ENCODE measurements around the gene RER1. TPM values are rescaled to one million over a fixed set of nuclear protein-coding genes. Genes with fewer than 3 reads are reported as not detected.

Gene RER1
- total RNA-seq, 1 experiment from 2014 or later, result 43.3 TPM

GRCh38 chr1:2415337-2415736 is 23.7 kb downstream of the RER1 start:
- in situ Hi-C loops (cut with HindIII; ENCODE audit: low sequenced_read_pairs), result loop anchor here (25.0 kb wide), 1 partner anchor 97 kb away; no protein-coding TSS in a partner anchor
- no peak for DNase-seq (ENCODE audit: low spot score)

- in situ Hi-C loops (cut with HindIII; ENCODE audit: low sequenced_read_pairs), result loop anchor here (25.0 kb wide), 1 partner anchor 96 kb away; no protein-coding TSS in a partner anchor
- no peak for DNase-seq (ENCODE audit: low spot score)
These were observed 24.2 kb downstream of the RER1 start for GRCh38 chr1:2415801-2416208.

GRCh38 chr1:2416403-2416802 is 24.8 kb downstream of the RER1 start:
- in situ Hi-C loops (cut with HindIII; ENCODE audit: low sequenced_read_pairs), result loop anchor here (25.0 kb wide), 1 partner anchor 96 kb away; no protein-coding TSS in a partner anchor
- DNase-seq (ENCODE audit: low spot score), result no peak

- DNase-seq (ENCODE audit: low spot score), result no peak
- in situ Hi-C loops (cut with HindIII; ENCODE audit: low sequenced_read_pairs), result loop anchor here (25.0 kb wide), 1 partner anchor 95 kb away; no protein-coding TSS in a partner anchor
These were observed 25.6 kb downstream of the RER1 start for GRCh38 chr1:2417083-2417832.

- in situ Hi-C loops (cut with HindIII; ENCODE audit: low sequenced_read_pairs), result loop anchor here (25.0 kb wide), 1 partner anchor 94 kb away; no protein-coding TSS in a partner anchor
These were observed 26.2 kb downstream of the RER1 start for GRCh38 chr1:2417833-2418225.

DNA sequence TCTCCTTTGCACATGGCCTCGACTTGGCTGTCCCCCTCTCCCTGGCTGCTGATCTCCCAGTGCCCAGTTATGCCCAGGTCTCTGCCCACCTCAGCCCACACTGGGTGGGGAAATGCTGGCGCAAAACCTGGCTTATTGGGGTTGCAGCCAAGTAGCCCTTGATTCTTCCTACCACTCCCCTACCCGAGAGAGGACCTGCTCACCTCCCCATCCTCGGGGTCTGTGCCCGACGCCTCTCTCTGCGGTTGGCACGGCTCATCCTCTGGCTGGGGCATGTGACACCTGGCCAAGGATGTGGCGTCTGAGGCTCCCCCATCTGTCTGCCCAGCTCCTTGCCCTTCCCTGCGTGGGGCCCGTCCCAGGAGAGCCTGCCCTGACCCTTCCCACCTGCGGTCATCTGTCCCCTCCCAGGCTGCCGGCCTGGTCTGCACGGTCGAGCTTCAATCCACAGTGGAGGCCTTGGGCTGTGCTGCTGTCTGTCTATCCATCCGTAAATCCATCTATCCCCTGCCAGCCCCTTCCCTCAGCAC is 27.2 kb downstream of the RER1 start:
- in situ Hi-C loops (cut with HindIII; ENCODE audit: low sequenced_read_pairs), result loop anchor here (25.0 kb wide), 1 partner anchor 93 kb away; no protein-coding TSS in a partner anchor
- no peak for DNase-seq (ENCODE audit: low spot score)

More at GRCh38 chr1:2417833-2418225, 26.2 kb downstream of the RER1 start:
- DNase-seq (ENCODE audit: low spot score), result no peak

- DNase-seq (ENCODE audit: low spot score), result no peak
- in situ Hi-C loops (cut with HindIII; ENCODE audit: low sequenced_read_pairs), result loop anchor here (25.0 kb wide), 1 partner anchor 93 kb away; no protein-coding TSS in a partner anchor
These were observed 27.8 kb downstream of the RER1 start for GRCh38 chr1:2419416-2419815.

GRCh38 chr1:2422523-2422922 is 30.9 kb downstream of the RER1 start:
- DNase-seq (ENCODE audit: low spot score), result no peak
- in situ Hi-C loops (cut with HindIII; ENCODE audit: low sequenced_read_pairs), result loop anchor here (25.0 kb wide), 1 partner anchor 90 kb away; no protein-coding TSS in a partner anchor

- no peak for DNase-seq (ENCODE audit: low spot score)
- in situ Hi-C loops (cut with HindIII; ENCODE audit: low sequenced_read_pairs), result no loop called here
These were observed 34.3 kb downstream of the RER1 start for GRCh38 chr1:2425892-2426291.

GRCh38 chr1:2426540-2426939 is 34.9 kb downstream of the RER1 start:
- in situ Hi-C loops (cut with HindIII; ENCODE audit: low sequenced_read_pairs), result no loop called here
- no peak for DNase-seq (ENCODE audit: low spot score)

DNA sequence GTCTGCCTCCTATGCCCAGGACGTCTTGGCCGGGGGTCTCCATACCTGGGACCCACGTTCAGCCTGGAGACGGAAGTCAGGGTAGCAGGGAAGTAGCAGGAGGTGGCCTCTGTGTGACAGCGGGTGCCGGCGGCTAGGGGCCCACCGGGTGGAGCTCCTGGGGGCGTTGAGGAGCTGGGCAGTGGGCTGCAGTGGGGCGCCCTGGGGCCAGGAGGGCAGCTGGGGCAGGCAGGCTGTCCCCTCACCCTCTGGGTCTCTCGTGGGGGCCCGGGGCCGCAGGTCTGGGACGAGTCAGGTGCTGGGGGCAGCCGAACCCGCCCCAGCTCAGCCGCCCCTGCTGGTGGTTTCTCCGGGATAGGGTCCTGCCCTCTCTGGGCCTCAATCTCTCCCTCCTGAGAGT is 35.4 kb downstream of the RER1 start:
- DNase-seq (ENCODE audit: low spot score), result no peak
- in situ Hi-C loops (cut with HindIII; ENCODE audit: low sequenced_read_pairs), result no loop called here

GRCh38 chr1:2427976-2428375 is 36.3 kb downstream of the RER1 start:
- in situ Hi-C loops (cut with HindIII; ENCODE audit: low sequenced_read_pairs), result no loop called here
- no peak for DNase-seq (ENCODE audit: low spot score)

DNA sequence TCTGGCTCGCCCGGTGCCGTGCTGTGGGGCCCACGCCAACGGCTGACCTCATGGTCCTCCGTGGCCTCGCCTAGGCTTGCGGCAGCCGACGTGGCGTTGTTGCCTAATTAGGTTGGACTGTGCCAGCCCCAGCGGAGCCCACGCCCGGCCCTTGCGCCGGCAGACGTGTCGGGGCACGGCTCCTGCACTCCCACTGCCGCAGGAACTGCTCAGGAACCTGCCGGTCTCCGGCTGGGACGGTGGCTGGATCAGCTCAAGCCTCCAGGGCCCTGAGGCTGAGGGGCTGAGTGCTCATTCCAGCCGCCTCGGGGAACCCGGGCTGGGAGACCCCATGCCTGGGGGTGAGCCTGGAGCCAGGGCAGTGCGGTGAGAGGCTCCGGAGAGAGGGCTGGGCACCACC is 36.8 kb downstream of the RER1 start:
- in situ Hi-C loops (cut with HindIII; ENCODE audit: low sequenced_read_pairs), result no loop called here
- no peak for DNase-seq (ENCODE audit: low spot score)

DNA sequence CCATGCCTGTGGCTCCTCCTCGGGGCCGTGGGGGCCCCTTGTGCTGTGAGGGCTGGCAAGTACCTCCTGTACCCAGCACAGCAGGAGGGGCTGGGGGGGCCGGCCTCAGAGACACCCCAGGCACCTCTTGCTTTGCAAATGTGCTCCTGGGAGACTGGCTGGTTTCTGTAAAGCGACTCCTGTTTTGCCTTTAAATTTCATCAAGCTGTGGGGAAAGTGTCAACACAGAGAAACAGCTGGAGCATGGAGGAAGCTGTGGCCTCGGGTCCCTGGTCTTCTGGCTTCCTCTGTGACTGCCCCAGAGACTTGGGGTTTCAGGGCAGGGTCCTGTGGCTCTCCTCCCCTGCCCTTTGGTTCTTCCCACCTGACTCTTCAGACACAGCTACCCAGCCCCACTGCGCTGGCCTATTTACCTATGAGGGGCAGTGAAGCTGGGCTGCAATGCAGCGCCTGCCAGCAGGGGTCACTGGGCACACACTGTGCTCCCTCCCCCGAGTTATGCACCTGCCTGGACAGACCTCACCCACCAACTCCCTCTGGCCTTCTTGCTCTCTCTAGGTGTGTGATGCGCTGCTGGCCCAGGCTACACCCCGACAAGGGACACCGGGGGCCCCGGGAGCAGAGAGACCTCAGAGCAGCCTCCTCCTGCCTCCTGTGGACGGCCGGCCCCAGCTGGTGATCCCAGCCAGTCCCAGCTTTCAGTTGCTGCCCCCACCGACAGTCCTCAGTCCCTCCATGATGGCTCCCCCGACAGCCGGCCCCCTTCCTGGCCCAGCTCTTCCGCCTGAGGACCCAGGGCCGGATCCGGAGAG is 38.3 kb downstream of the RER1 start:
- DNase-seq (ENCODE audit: low spot score), result no peak
- in situ Hi-C loops (cut with HindIII; ENCODE audit: low sequenced_read_pairs), result no loop called here

- in situ Hi-C loops (cut with HindIII; ENCODE audit: low sequenced_read_pairs), result no loop called here
- no peak for DNase-seq (ENCODE audit: low spot score)
These were observed 38.9 kb downstream of the RER1 start for GRCh38 chr1:2430592-2430973.

GRCh38 chr1:2431103-2431502 is 39.5 kb downstream of the RER1 start:
- in situ Hi-C loops (cut with HindIII; ENCODE audit: low sequenced_read_pairs), result no loop called here
- no peak for DNase-seq (ENCODE audit: low spot score)

DNA sequence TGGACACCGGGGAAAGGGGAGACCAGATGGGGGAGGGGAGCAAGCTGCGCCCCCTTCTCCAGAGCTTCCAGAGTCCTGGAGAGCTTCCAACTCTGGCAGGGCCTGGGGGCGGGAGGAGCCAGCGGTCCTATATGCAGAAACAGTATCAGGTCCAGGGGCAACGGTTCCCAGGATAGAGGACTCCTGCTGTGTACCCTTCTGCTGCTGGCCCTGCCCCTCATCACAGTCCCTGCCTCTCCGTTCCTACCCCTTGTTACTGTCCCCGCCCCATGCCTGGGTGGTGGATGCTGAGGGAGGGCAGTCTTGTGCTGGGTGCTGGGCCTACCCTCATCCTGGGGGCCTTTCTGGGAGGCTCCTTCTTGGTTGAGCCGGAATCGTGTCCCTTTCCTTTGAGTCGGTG is 39.9 kb downstream of the RER1 start:
- in situ Hi-C loops (cut with HindIII; ENCODE audit: low sequenced_read_pairs), result no loop called here
- DNase-seq (ENCODE audit: low spot score), result no peak

DNA sequence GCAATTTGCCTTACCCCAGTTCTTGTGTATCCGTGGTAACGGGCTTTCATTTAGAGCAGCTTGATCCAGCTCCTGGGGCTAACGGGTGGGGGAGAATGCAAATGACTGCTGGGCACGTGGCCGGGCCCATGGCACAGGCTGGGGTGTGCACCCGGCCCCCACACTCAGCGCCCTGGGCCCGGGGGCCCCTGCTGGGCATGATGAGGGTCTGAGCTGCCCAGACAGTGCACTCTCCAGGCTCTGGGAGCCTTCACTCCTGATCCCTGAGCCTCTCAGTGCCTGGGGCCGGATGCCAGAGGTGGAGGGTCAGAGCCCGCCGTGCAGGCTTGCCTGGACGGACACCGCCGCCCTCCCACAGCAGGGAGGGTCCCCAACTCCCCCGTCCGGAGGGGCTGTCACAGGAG is 40.8 kb downstream of the RER1 start:
- DNase-seq (ENCODE audit: low spot score), result no peak
- in situ Hi-C loops (cut with HindIII; ENCODE audit: low sequenced_read_pairs), result no loop called here

GRCh38 chr1:2433196-2433595 is 41.6 kb downstream of the RER1 start:
- in situ Hi-C loops (cut with HindIII; ENCODE audit: low sequenced_read_pairs), result no loop called here
- no peak for DNase-seq (ENCODE audit: low spot score)
